Skin of body (tissue), 2 donors: Measurements from ENCODE around the gene ADD2. TPM values are rescaled to one million over a fixed set of nuclear protein-coding genes. Genes with fewer than 3 reads are reported as not detected.
"Not testable (repeated sequence)": the region's sequence is repeated elsewhere in the genome, so short reads cannot be mapped to it uniquely, and the experiment has no call there.

ENCODE experiments used
- DNase-seq: peaks from one replicate; lab custom pipeline; 2025; lab: John Stamatoyannopoulos, UW
- total RNA-seq: library from RNA; depleted of rRNA; stranded (reverse); fragments of >200 nt; gene quantifications from one replicate; pipeline ENCODE4 v1.2.3, GENCODE V29; 2014

The ADD2 gene
- total RNA-seq, 1 donor from 2014 or later = 8.5 TPM

- DNase-seq = no peak
Measured at GRCh38 chr2:70752396-70752795, 15.6 kb downstream of the ADD2 start.

- no peak for DNase-seq
Measured at GRCh38 chr2:70751881-70752280, 16.1 kb downstream of the ADD2 start.

GRCh38 chr2:70750320-70750719 lies 17.7 kb downstream of the ADD2 start:
- no peak for DNase-seq

GRCh38 chr2:70748002-70748784 lies 19.8 kb downstream of the ADD2 start:
- no peak for DNase-seq

GRCh38 chr2:70747284-70747683 lies 20.7 kb downstream of the ADD2 start:
- no peak for DNase-seq

GRCh38 chr2:70746094-70746974 lies 21.7 kb downstream of the ADD2 start:
- DNase-seq = no peak

GRCh38 chr2:70745276-70745825 lies 22.6 kb downstream of the ADD2 start:
- DNase-seq = no peak

GRCh38 chr2:70744397-70744796 lies 23.6 kb downstream of the ADD2 start:
- DNase-seq = no peak

GRCh38 chr2:70743677-70744076 lies 24.3 kb downstream of the ADD2 start:
- no peak for DNase-seq

GRCh38 chr2:70743068-70743467 lies 24.9 kb downstream of the ADD2 start:
- no peak for DNase-seq

- not testable (repeated sequence) for DNase-seq
Measured at GRCh38 chr2:70739492-70739891, 28.5 kb downstream of the ADD2 start.

GRCh38 chr2:70738159-70738558 lies 29.8 kb downstream of the ADD2 start:
- DNase-seq = no peak

GRCh38 chr2:70735071-70735470 lies 32.9 kb downstream of the ADD2 start:
- no peak for DNase-seq

GRCh38 chr2:70733646-70734180 lies 34.3 kb downstream of the ADD2 start:
- no peak for DNase-seq

GRCh38 chr2:70732766-70733645 lies 35.0 kb downstream of the ADD2 start:
- peak; percentile 7 for DNase-seq

- DNase-seq = no peak
Measured at GRCh38 chr2:70730730-70731129, 37.3 kb downstream of the ADD2 start.

GRCh38 chr2:70729647-70730046 lies 38.4 kb downstream of the ADD2 start:
- DNase-seq = no peak

GRCh38 chr2:70728128-70728527 lies 39.9 kb downstream of the ADD2 start:
- DNase-seq = no peak

- no peak for DNase-seq
Measured at GRCh38 chr2:70726947-70727725, 40.9 kb downstream of the ADD2 start.

GRCh38 chr2:70725505-70725904 lies 42.5 kb downstream of the ADD2 start:
- DNase-seq = no peak
